ENCODE measurements around the gene PFDN4.

The PFDN4 gene

DNA sequence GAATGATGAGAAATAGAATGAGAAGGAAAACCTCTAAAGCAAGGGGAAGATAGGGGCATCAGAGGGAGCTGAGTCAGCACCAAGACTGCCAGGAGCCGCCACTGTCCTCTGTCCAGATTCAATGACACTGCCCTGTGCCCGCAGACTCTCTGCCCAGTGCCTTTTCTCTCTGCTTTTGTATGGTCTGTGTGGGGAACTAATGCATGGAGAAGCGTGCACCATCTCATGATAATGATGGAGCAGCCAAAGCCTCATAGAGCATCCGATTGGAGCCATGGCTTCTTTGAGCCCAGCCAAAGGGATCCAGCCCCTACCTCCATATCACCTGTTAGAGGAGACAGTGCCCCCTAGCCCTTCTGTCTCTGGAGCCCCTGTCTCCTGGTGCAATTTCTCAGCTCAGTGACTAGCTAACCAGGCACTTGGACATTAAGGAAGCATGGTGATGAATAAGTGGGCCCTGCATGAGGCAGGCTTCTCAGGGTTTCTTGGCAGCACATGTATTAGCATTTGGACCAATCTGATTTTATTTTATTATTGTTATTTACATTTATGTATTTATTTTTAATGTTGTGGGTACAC, 6.5 kb upstream of the PFDN4 start:
- no peak overlapping the region for H2BK5ac ChIP-seq (ENCODE audit: low read length)
- no peak overlapping the region for H3K56ac ChIP-seq (ENCODE audit: low read length)
- no peak overlapping the region for H4K5ac ChIP-seq (ENCODE audit: low read length)
- H3K23ac ChIP-seq (ENCODE audit: low read length): no peak overlapping the region
- H3K18ac ChIP-seq (ENCODE audit: low read length): no peak overlapping the region
- no peaks in the 10 kb centered on the region for H3K27me3 ChIP-seq (ENCODE audit: insufficient read depth, low read length, poor library complexity)
- no peak overlapping the region for H3K4me2 ChIP-seq (ENCODE audit: low read length)
- no peak for DNase-seq
- H2BK120ac ChIP-seq (ENCODE audit: low read depth, low read length): no peak overlapping the region
- H3K4me1 ChIP-seq (ENCODE audit: control insufficient read depth, low read depth, low read length): no peaks in the 10 kb centered on the region
- whole genome bisulfite sequencing (ENCODE audit: extremely low coverage, insufficient coverage, low lambda C conversion rate): no CpG with 5 or more reads among the region's 4 CpGs
- H3K27ac ChIP-seq (ENCODE audit: low read depth, low read length): no peak overlapping the region
- H3K36me3 ChIP-seq (ENCODE audit: control insufficient read depth, insufficient read depth, low read length): no peaks in the 10 kb centered on the region
- no peak overlapping the region for H3K4me3 ChIP-seq (ENCODE audit: low read length)
- no peak overlapping the region for H4K8ac ChIP-seq (ENCODE audit: low read depth, low read length)
- H3K9ac ChIP-seq (ENCODE audit: low read length): no peak overlapping the region
- no peak overlapping the region for H2BK15ac ChIP-seq (replicated peaks; ENCODE audit: low read depth)
- H3K4ac ChIP-seq (ENCODE audit: low read depth, low read length): no peak overlapping the region
- no peaks in the 10 kb centered on the region for H3K79me2 ChIP-seq (ENCODE audit: control insufficient read depth, insufficient read depth, low read length)
- no peak overlapping the region for H2AK5ac ChIP-seq (ENCODE audit: low read length)
- H3K79me1 ChIP-seq (ENCODE audit: low read length): no peaks in the 10 kb centered on the region

DNA sequence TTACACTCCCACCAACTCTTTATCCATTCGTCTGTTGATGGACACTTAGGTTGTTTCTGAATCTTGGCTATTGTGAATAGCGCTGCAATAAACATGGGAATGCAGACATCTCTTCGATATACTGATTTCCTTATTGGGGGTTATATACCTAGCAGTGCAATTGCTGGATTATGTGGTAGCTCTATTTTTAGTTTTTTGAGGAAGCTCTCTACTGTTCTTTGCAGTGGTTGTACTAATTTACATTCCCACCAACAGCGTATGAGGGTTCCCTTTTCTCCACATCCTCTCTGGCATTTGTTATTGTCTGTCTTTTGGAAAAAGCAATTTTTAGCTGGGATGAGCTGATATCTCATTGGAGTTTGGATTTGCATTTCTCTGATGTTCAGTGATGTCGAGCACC, 4.6 kb upstream of the PFDN4 start:
- Histone ChIP-seq H2AK5ac (ENCODE audit: low read length) (no peak overlapping the region), H3K4me2 (ENCODE audit: low read length) (no peak overlapping the region), H3K4me1 (ENCODE audit: control insufficient read depth, low read depth, low read length) (no peaks in the 10 kb centered on the region), H3K4ac (ENCODE audit: low read depth, low read length) (no peak overlapping the region), H3K27me3 (ENCODE audit: insufficient read depth, low read length, poor library complexity) (no peaks in the 10 kb centered on the region), H2BK5ac (ENCODE audit: low read length) (no peak overlapping the region), H3K79me2 (ENCODE audit: control insufficient read depth, insufficient read depth, low read length) (peaks cover 3% of the 10 kb centered on the region), H2BK120ac (ENCODE audit: low read depth, low read length) (no peak overlapping the region), H2BK15ac (replicated peaks; ENCODE audit: low read depth) (no peak overlapping the region), H3K27ac (ENCODE audit: low read depth, low read length) (no peak overlapping the region), H3K36me3 (ENCODE audit: control insufficient read depth, insufficient read depth, low read length) (no peaks in the 10 kb centered on the region), H4K8ac (ENCODE audit: low read depth, low read length) (no peak overlapping the region), H4K5ac (ENCODE audit: low read length) (no peak overlapping the region), H3K4me3 (ENCODE audit: low read length) (no peak overlapping the region), H3K18ac (ENCODE audit: low read length) (no peak overlapping the region), H3K56ac (ENCODE audit: low read length) (no peak overlapping the region), H3K23ac (ENCODE audit: low read length) (no peak overlapping the region), H3K9ac (ENCODE audit: low read length) (no peak overlapping the region), H3K79me1 (ENCODE audit: low read length) (no peaks in the 10 kb centered on the region)
- WGBS (ENCODE audit: extremely low coverage, insufficient coverage, low lambda C conversion rate): no CpG with 5 or more reads among the region's 5 CpGs
- DNase-seq: no peak

DNA sequence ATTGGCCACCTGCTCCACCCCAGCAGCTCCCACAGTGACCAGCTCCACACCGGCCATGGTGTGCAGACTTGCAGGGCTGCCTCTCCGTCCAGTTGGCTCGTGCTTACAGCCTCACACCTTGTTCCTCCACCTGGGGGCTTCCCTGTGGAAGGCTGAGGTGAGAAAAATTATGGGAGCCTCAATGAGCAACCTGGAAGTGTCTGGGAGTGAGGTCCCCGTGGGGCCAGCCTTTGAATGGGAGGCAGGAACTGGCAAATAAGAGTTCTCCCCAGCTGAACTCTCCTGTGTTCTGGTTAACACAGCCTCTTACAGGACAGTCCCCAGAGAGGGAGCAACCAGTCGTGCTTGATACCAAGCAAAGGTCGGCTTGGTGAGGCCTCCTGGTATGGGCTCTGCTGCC, 3.8 kb upstream of the PFDN4 start:
- H2BK120ac ChIP-seq (ENCODE audit: low read depth, low read length): no peak overlapping the region
- H3K18ac ChIP-seq (ENCODE audit: low read length): no peak overlapping the region
- peaks cover 2% of the 10 kb centered on the region for H3K79me1 ChIP-seq (ENCODE audit: low read length)
- H3K4me1 ChIP-seq (ENCODE audit: control insufficient read depth, low read depth, low read length): peaks cover 1% of the 10 kb centered on the region
- no peak overlapping the region for H2BK15ac ChIP-seq (replicated peaks; ENCODE audit: low read depth)
- H3K36me3 ChIP-seq (ENCODE audit: control insufficient read depth, insufficient read depth, low read length): no peaks in the 10 kb centered on the region
- no peak overlapping the region for H2AK5ac ChIP-seq (ENCODE audit: low read length)
- no peak overlapping the region for H3K4me2 ChIP-seq (ENCODE audit: low read length)
- no peak for DNase-seq
- no peak overlapping the region for H4K8ac ChIP-seq (ENCODE audit: low read depth, low read length)
- WGBS (ENCODE audit: extremely low coverage, insufficient coverage, low lambda C conversion rate): no CpG with 5 or more reads among the region's 6 CpGs
- no peak overlapping the region for H3K9ac ChIP-seq (ENCODE audit: low read length)
- peaks cover 11% of the 10 kb centered on the region for H3K79me2 ChIP-seq (ENCODE audit: control insufficient read depth, insufficient read depth, low read length)
- H3K4ac ChIP-seq (ENCODE audit: low read depth, low read length): no peak overlapping the region
- H3K27me3 ChIP-seq (ENCODE audit: insufficient read depth, low read length, poor library complexity): no peaks in the 10 kb centered on the region
- no peak overlapping the region for H2BK5ac ChIP-seq (ENCODE audit: low read length)
- no peak overlapping the region for H3K56ac ChIP-seq (ENCODE audit: low read length)
- no peak overlapping the region for H3K23ac ChIP-seq (ENCODE audit: low read length)
- no peak overlapping the region for H3K27ac ChIP-seq (ENCODE audit: low read depth, low read length)
- H4K5ac ChIP-seq (ENCODE audit: low read length): no peak overlapping the region
- no peak overlapping the region for H3K4me3 ChIP-seq (ENCODE audit: low read length)

DNA sequence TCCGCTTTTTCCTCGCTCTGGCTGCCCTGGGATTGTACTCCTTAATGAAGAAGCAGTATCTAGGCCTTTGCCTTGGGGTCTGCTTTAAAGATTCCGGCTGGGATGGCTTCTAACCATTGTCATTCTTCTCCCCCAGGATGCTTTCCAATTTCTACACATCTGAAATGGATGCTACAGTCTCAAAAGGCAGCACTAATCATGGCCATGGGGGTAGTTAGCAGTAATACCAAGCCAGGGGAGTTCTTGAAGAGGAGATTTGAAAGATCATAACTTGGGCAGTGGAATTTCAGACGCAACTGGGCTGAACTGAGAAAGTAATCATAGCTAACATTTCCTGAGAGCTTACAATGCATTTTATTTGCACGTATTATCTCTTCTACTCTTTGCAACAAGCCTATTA, 3.4 kb upstream of the PFDN4 start:
- no peaks in the 10 kb centered on the region for H3K36me3 ChIP-seq (ENCODE audit: control insufficient read depth, insufficient read depth, low read length)
- H3K4ac ChIP-seq (ENCODE audit: low read depth, low read length): no peak overlapping the region
- H3K79me2 ChIP-seq (ENCODE audit: control insufficient read depth, insufficient read depth, low read length): peaks cover 15% of the 10 kb centered on the region
- peaks cover 5% of the 10 kb centered on the region for H3K79me1 ChIP-seq (ENCODE audit: low read length)
- no peak overlapping the region for H3K56ac ChIP-seq (ENCODE audit: low read length)
- H3K23ac ChIP-seq (ENCODE audit: low read length): no peak overlapping the region
- no CpG with 5 or more reads among the region's 5 CpGs for WGBS (ENCODE audit: extremely low coverage, insufficient coverage, low lambda C conversion rate)
- no peak overlapping the region for H4K8ac ChIP-seq (ENCODE audit: low read depth, low read length)
- no peak overlapping the region for H2BK120ac ChIP-seq (ENCODE audit: low read depth, low read length)
- H3K4me2 ChIP-seq (ENCODE audit: low read length): no peak overlapping the region
- no peak overlapping the region for H3K9ac ChIP-seq (ENCODE audit: low read length)
- H3K4me1 ChIP-seq (ENCODE audit: control insufficient read depth, low read depth, low read length): peaks cover 4% of the 10 kb centered on the region
- no peak overlapping the region for H4K5ac ChIP-seq (ENCODE audit: low read length)
- H3K4me3 ChIP-seq (ENCODE audit: low read length): no peak overlapping the region
- no peak overlapping the region for H2AK5ac ChIP-seq (ENCODE audit: low read length)
- H2BK15ac ChIP-seq (replicated peaks; ENCODE audit: low read depth): no peak overlapping the region
- no peak overlapping the region for H3K27ac ChIP-seq (ENCODE audit: low read depth, low read length)
- H3K18ac ChIP-seq (ENCODE audit: low read length): no peak overlapping the region
- no peak for DNase-seq
- H2BK5ac ChIP-seq (ENCODE audit: low read length): no peak overlapping the region
- H3K27me3 ChIP-seq (ENCODE audit: insufficient read depth, low read length, poor library complexity): no peaks in the 10 kb centered on the region

DNA sequence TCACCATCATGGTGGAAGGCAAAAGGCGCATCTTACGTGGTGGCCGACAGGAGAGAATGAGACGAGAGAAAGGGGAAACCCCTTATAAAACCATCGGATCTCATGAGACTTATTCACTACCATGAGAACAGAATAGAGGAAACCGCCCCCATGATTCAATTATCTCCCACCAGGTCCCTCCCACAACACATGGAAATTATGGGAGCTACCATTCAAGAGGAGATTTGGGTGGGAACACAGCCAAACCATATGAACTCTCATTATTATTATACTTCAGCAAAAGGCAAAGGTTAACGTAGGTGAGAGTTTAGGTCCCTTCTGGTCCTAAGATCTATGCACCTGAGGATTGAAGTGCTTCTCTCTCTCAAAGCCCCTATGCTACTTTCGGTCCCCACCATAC, 2.4 kb upstream of the PFDN4 start:
- Histone ChIP-seq H3K27ac (ENCODE audit: low read depth, low read length) (no peak overlapping the region), H4K5ac (ENCODE audit: low read length) (no peak overlapping the region), H3K18ac (ENCODE audit: low read length) (no peak overlapping the region), H3K9ac (ENCODE audit: low read length) (no peak overlapping the region), H2BK15ac (replicated peaks; ENCODE audit: low read depth) (no peak overlapping the region), H3K36me3 (ENCODE audit: control insufficient read depth, insufficient read depth, low read length) (no peaks in the 10 kb centered on the region), H3K56ac (ENCODE audit: low read length) (no peak overlapping the region), H4K8ac (ENCODE audit: low read depth, low read length) (no peak overlapping the region), H3K27me3 (ENCODE audit: insufficient read depth, low read length, poor library complexity) (no peaks in the 10 kb centered on the region), H3K79me1 (ENCODE audit: low read length) (peaks cover 13% of the 10 kb centered on the region), H2BK5ac (ENCODE audit: low read length) (no peak overlapping the region), H3K23ac (ENCODE audit: low read length) (no peak overlapping the region), H3K4me2 (ENCODE audit: low read length) (no peak overlapping the region), H3K4ac (ENCODE audit: low read depth, low read length) (no peak overlapping the region), H2AK5ac (ENCODE audit: low read length) (no peak overlapping the region), H3K79me2 (ENCODE audit: control insufficient read depth, insufficient read depth, low read length) (peaks cover 25% of the 10 kb centered on the region), H3K4me3 (ENCODE audit: low read length) (no peak overlapping the region), H3K4me1 (ENCODE audit: control insufficient read depth, low read depth, low read length) (peaks cover 9% of the 10 kb centered on the region), H2BK120ac (ENCODE audit: low read depth, low read length) (no peak overlapping the region)
- no peak for DNase-seq
- no CpG with 5 or more reads among the region's 8 CpGs for WGBS (ENCODE audit: extremely low coverage, insufficient coverage, low lambda C conversion rate)

DNA sequence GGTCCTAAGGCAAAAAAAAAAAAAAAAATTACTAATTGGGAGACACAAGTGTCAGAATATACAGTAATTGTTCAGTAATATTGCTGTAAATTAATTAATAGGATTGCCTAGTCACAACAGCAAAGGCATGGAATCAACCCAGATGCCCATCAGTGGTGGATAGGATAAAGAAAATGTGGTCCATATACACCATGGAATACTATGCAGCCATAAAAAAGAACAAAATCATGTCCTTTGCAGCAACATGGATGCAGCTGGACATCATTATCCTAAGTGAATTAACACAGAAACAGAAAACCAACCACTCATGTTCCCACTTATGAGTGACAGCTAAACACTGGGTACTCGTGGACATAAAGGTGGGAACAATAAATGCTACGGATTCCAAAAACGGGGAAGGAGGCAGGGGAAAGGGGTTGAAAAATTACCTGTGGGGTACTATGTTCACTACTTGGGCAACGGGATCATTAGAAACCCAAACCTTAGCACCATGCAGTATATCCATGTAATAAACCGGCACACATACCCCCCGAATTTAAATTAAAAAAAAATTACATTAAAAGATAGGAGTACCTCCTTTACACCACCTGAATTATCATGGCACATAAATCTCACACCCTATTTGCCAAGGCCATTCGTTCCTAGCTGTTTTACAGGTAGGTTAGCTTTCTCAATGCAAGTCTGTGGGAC, 689 bp upstream of the PFDN4 start:
- H3K27me3 ChIP-seq (ENCODE audit: insufficient read depth, low read length, poor library complexity): no peaks in the 10 kb centered on the region
- no peak overlapping the region for H4K5ac ChIP-seq (ENCODE audit: low read length)
- no peak overlapping the region for H3K27ac ChIP-seq (ENCODE audit: low read depth, low read length)
- H3K36me3 ChIP-seq (ENCODE audit: control insufficient read depth, insufficient read depth, low read length): no peaks in the 10 kb centered on the region
- no peak overlapping the region for H2AK5ac ChIP-seq (ENCODE audit: low read length)
- H4K8ac ChIP-seq (ENCODE audit: low read depth, low read length): no peak overlapping the region
- peaks cover 14% of the 10 kb centered on the region for H3K79me1 ChIP-seq (ENCODE audit: low read length)
- no peak overlapping the region for H3K23ac ChIP-seq (ENCODE audit: low read length)
- H3K79me2 ChIP-seq (ENCODE audit: control insufficient read depth, insufficient read depth, low read length): peaks cover 39% of the 10 kb centered on the region
- no peak overlapping the region for H2BK15ac ChIP-seq (replicated peaks; ENCODE audit: low read depth)
- no peak overlapping the region for H3K4me2 ChIP-seq (ENCODE audit: low read length)
- H2BK5ac ChIP-seq (ENCODE audit: low read length): no peak overlapping the region
- H3K9ac ChIP-seq (ENCODE audit: low read length): no peak overlapping the region
- DNase-seq: no peak
- no peak overlapping the region for H2BK120ac ChIP-seq (ENCODE audit: low read depth, low read length)
- no CpG with 5 or more reads among the region's 7 CpGs for WGBS (ENCODE audit: extremely low coverage, insufficient coverage, low lambda C conversion rate)
- H3K4ac ChIP-seq (ENCODE audit: low read depth, low read length): no peak overlapping the region
- no peak overlapping the region for H3K4me3 ChIP-seq (ENCODE audit: low read length)
- H3K4me1 ChIP-seq (ENCODE audit: control insufficient read depth, low read depth, low read length): peaks cover 9% of the 10 kb centered on the region
- no peak overlapping the region for H3K18ac ChIP-seq (ENCODE audit: low read length)
- peak overlapping the region; percentile 47 for H3K56ac ChIP-seq (ENCODE audit: low read length)

All from mesendoderm (in vitro differentiated cells).